22Rv1 (cell line): ENCODE measurements around the gene DDX23.

ENCODE experiments used
- H3K27ac ChIP-seq: fragments of 450-650 bp; 2 replicates; pipeline ENCODE4 v1.5.1; 2017
- ZFX ChIP-seq: fragments of 450-650 bp; IDR thresholded peaks from 2 replicates; pipeline ENCODE4 v1.6.1; 2017; ENCODE audit warnings: antibody characterized with exemption, borderline replicate concordance
- TF ChIP-seq, protein P1 (sequence below): fragments of 450-650 bp; IDR thresholded peaks from 2 replicates; pipeline ENCODE4 v1.5.1; 2017; ENCODE audit warnings: mild to moderate bottlenecking

The DDX23 gene

GRCh38 chr12:48803675-48804074, 48.3 kb downstream of the DDX23 start:
- no peak overlapping the region for H3K27ac ChIP-seq
- TF ChIP-seq, protein P1, sequence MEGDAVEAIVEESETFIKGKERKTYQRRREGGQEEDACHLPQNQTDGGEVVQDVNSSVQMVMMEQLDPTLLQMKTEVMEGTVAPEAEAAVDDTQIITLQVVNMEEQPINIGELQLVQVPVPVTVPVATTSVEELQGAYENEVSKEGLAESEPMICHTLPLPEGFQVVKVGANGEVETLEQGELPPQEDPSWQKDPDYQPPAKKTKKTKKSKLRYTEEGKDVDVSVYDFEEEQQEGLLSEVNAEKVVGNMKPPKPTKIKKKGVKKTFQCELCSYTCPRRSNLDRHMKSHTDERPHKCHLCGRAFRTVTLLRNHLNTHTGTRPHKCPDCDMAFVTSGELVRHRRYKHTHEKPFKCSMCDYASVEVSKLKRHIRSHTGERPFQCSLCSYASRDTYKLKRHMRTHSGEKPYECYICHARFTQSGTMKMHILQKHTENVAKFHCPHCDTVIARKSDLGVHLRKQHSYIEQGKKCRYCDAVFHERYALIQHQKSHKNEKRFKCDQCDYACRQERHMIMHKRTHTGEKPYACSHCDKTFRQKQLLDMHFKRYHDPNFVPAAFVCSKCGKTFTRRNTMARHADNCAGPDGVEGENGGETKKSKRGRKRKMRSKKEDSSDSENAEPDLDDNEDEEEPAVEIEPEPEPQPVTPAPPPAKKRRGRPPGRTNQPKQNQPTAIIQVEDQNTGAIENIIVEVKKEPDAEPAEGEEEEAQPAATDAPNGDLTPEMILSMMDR = no peak
- TF ChIP-seq ZFX = no peak

GRCh38 chr12:48800971-48801370, 51.0 kb downstream of the DDX23 start:
- no peak overlapping the region for H3K27ac ChIP-seq
- no peak for TF ChIP-seq ZFX
- TF ChIP-seq, protein P1 = no peak

DNA sequence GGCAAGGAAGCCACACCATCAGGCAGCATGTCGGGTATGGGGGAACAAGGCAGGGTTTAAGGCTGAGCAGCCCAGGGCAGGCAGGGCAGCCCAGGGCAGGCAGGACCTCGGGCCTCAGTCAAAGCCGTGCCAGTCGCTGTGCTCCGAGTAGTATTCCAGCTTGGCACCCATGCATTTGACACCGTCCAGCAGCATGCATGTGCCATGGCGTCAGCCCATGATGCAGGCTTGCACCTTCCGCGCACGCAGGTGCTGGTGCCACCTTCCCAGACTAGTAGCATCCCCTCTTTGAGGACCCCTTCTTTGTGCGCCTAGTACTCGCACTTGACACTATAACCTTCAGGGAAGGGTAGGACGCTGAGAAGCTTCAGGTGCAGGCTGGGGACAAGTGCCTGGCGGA, 51.5 kb downstream of the DDX23 start:
- TF ChIP-seq, protein P1 = no peak
- no peak for TF ChIP-seq ZFX
- H3K27ac ChIP-seq = no peak overlapping the region

- H3K27ac ChIP-seq = no peak overlapping the region
- TF ChIP-seq ZFX = no peak
- TF ChIP-seq, protein P1 = no peak
Observed at GRCh38 chr12:48796976-48797375, 55.0 kb downstream of the DDX23 start.

DNA sequence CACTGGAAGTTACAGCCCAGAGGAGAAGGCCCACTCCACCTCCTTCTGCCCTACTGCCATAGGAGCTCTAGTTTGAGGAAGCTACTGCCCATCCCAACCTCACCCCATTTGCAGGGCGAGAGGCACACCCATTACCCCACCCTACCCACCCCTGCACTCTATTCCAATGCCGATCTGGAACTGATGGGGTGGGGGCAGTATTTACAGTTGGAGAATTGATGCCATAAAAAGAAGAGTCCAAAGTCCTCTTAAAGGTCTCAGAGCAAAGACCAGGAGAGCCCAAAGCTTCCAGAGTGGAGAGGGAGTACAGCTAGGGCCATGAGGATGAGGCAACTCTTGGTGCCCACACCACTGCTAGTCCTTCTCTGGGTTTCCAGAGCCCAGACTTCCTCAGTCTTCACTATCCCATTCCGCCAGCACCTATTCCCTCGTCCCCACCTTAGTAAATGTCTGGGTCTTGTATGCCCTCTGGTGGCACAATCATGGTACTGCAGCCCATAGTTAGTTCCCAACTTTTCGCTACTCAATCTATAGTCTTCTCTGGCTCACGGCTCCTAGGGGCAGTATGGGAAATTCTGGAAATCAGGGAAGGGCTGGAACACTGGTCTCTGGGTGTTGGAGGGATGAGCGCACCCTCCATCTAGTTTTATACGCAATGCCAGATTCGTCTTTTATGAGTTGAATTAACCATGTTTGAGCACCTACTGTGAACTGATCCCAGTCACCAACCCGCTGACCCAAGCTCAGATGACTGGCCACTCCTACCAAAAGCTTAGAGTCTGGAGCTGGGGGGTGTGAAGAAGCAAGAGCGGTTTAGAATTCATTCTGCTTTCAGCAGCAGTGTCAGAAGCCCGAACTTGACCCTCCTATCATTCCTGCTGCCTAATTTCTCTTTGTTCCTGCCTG, 56.2 kb downstream of the DDX23 start:
- peak overlapping the region; percentile 46 for H3K27ac ChIP-seq
- TF ChIP-seq, protein P1 = peak; percentile 95
- no peak for TF ChIP-seq ZFX

DNA sequence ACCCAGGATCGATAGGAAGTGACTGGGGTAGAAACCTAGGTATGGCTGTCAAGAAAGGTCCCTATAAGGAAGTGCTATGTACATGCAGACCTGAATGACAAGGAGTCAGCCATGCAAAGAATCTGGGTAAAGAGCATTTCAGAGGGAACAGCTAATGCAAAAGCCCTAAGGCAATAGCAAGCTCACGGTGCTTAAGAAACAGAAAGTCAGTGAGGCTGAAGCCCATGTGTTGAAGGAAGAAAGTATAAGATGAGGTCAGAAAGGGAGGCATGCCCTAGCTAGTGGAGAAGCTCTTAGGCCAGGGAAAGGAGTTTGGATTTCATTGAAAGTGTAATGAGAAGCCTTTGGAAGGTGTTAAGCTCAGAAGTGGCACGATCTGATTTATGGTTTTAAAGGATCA, 57.1 kb downstream of the DDX23 start:
- H3K27ac ChIP-seq = peak overlapping the region; percentile 46
- no peak for TF ChIP-seq ZFX
- TF ChIP-seq, protein P1 = no peak

DNA sequence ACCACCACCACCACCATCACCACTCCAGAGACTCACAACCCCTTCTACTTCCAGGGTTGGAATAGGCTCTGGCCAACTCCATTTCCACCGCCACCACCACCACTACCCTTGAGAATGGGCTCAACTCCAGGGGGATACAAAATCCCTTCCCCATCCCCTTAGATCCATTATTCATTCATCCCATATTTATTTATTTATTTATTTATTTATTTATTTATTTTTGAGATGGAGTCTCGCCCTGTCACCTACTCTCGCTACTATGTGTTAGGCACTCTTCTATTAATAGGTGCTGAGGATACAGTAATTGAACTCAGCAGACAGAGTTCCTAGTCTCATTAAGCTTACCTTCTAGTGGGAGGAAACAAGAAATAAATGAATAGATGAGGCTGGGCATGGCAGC, 58.3 kb downstream of the DDX23 start:
- TF ChIP-seq ZFX = no peak
- TF ChIP-seq, protein P1 = no peak
- H3K27ac ChIP-seq = no peak overlapping the region
